Thymus (tissue), 11 donors: ENCODE results near the gene OR52I1. TPM values are rescaled to one million over a fixed set of nuclear protein-coding genes. Genes with fewer than 3 reads are reported as not detected.
A peak's percentile ranks its signal among the peaks of the same experiment; 100 is the strongest.

Source experiments
- DNase-seq, 9 donors: peaks; one replicate each; pipeline ENCODE4 v3.0.0-alpha.2; 2013; ENCODE audit warnings: low spot score in 9 of 9, low read depth in 6 of 9, missing footprints in 1 of 9
- H3K27ac ChIP-seq, 2 donors: one replicate each; pipeline ENCODE4 v1.5.1; 2013; ENCODE audit warnings: control low read depth in 1 of 2, low read depth in 1 of 2, low read length in 1 of 2, mild to moderate bottlenecking in 1 of 2, moderate library complexity in 1 of 2
- H3K27me3 ChIP-seq, 2 donors: one replicate each; pipeline ENCODE4 v1.5.1; 2013; ENCODE audit warnings: low read length in 1 of 2; ENCODE audit not compliant: control insufficient read depth in 2 of 2, insufficient read depth in 1 of 2
- H3K36me3 ChIP-seq, 2 donors: one replicate each; pipeline ENCODE4 v1.5.1; 2013; ENCODE audit warnings: low read length in 1 of 2, mild to moderate bottlenecking in 1 of 2, moderate library complexity in 1 of 2; ENCODE audit not compliant: control insufficient read depth in 2 of 2, insufficient read depth in 2 of 2
- H3K4me1 ChIP-seq, 2 donors: one replicate each; pipeline ENCODE4 v1.5.1; 2013; ENCODE audit warnings: low read length in 2 of 2; ENCODE audit not compliant: control insufficient read depth in 2 of 2, insufficient read depth in 2 of 2
- H3K4me3 ChIP-seq, 2 donors: one replicate each; pipeline ENCODE4 v1.5.1; 2013; ENCODE audit warnings: low read length in 2 of 2, control low read depth in 1 of 2, mild to moderate bottlenecking in 1 of 2
- H3K9me3 ChIP-seq, 2 donors: one replicate each; pipeline ENCODE4 v1.5.1; 2013; ENCODE audit warnings: low read length in 1 of 2, mild to moderate bottlenecking in 1 of 2; ENCODE audit not compliant: control insufficient read depth in 2 of 2, insufficient read depth in 1 of 2
- WGBS: extraction: QIAGEN DNeasy Blood & Tissue Kit; methylation state at CpG from one replicate; pipeline ENCODE4 v1.1.7; 2013; 5-methylcytosine and 5-hydroxymethylcytosine counted together
- polyA plus RNA-seq: library from polyadenylated mRNA; stranded (reverse); fragments of 200-250 nt; gene quantifications from one replicate; pipeline ENCODE4 v1.2.3, GENCODE V29; 2013
- total RNA-seq: library from RNA; stranded (reverse); fragments of 120-200 nt; gene quantifications from one replicate; pipeline ENCODE4 v1.2.4, GENCODE V29; 2013
- donor health status: healthy.

Gene OR52I1
- total and polyA plus RNA-seq, 2 donors = under 0.01 to 0.02 TPM

DNA sequence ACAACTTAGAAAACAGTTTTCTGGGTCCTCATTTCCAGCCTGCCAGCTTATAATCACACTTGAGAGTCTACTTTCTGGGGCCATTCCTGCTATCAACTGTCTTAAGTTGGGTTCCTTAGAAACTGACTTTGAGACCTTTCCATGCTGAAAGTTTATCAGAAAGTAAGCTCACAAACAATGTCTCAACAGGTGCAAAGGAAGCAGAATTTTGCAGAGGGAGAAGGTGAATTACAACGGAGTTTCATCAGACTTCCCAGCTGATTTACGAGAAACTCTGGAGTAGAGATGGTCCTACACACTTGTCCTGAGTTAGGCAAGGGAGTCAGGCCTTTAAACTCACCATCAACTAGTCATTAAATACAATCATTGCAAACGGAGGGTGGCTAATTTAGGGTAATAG lies 17.0 kb upstream of the OR52I1 start:
- 90% methylated on average over 3 of the region's 3 CpGs for whole genome bisulfite sequencing
- Histone ChIP-seq H3K27ac (no peak overlapping the region), H3K27me3 (peaks cover 0 to 2% of the 10 kb centered on the region in 2 donors), H3K36me3 (no peaks in the 10 kb centered on the region), H3K4me1 (no peaks in the 10 kb centered on the region), H3K9me3 (no peaks in the 10 kb centered on the region), H3K4me3 (no peak overlapping the region)
- no peak for DNase-seq

DNA sequence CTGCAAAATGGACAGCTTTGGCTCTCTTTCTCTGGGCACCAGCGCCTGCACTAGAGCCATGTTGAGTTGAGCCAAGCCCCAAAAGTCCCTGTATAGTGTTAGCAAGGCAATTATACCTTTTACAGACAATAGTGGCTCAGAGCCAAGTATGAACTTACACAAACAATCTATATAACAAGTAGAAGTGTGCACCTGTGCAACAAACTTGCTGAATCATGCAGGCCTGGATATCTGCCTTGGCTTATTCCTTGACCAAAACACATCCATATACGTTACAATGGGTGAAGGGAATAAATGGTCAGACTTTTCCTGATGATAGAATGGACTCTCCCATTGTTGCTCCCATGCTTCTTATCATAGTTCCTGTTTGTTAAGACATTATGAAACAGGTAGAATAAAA lies 16.1 kb upstream of the OR52I1 start:
- WGBS = 75% methylated on average over 2 of the region's 2 CpGs
- peaks cover 0 to 2% of the 10 kb centered on the region in 2 donors for H3K27me3 ChIP-seq

DNA sequence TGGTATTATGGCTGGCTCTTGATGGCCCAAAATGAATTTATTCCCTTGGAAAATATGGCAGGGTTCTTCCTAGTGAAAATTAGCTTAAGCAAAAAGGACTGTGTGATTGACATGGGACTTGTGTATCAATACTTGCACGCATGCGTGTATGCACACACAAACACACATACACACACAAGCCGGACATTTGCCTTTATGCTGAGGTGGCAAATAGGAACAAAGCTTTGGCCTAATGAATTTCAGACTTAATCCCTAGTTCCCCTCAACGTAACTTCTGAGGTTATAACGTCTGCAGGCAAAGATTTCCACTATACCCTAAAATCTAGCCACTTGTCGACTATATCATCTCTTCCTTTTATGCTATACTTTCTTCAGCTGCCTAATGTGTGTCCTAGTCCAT lies 15.2 kb upstream of the OR52I1 start:
- H3K36me3 ChIP-seq = no peaks in the 10 kb centered on the region
- WGBS = 88% methylated on average over 6 of the region's 6 CpGs
- H3K4me1 ChIP-seq = no peaks in the 10 kb centered on the region
- H3K27me3 ChIP-seq = peaks cover 0 to 2% of the 10 kb centered on the region in 2 donors
- H3K27ac ChIP-seq = no peak overlapping the region
- no peaks in the 10 kb centered on the region for H3K9me3 ChIP-seq
- H3K4me3 ChIP-seq = no peak overlapping the region
- DNase-seq = no peak

More for the DNA sequence above, 16.1 kb upstream of the OR52I1 start:
- no peak overlapping the region for H3K4me3 ChIP-seq
- H3K27ac ChIP-seq = no peak overlapping the region
- H3K9me3 ChIP-seq = no peaks in the 10 kb centered on the region
- no peaks in the 10 kb centered on the region for H3K4me1 ChIP-seq
- no peak for DNase-seq
- no peaks in the 10 kb centered on the region for H3K36me3 ChIP-seq

DNA sequence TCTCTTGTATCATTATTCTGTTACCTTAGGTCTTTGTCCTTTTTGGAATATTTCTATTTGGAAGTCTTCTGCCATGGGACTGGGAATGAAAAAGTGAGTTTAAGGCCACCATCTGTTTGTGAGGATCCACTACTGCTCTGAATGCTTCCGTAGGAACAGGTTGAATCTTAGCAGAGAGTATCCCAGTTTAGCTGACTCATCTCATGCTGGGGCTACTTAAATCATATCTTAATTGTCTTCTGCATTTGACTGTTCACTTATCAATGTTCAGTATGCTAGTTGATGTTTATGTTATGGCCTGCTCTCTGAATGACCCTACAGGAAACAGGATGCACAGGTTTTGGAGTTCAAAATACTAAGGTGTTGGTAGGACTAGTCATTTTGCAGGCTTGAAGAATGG lies 13.7 kb upstream of the OR52I1 start:
- no peaks in the 10 kb centered on the region for H3K4me1 ChIP-seq

DNA sequence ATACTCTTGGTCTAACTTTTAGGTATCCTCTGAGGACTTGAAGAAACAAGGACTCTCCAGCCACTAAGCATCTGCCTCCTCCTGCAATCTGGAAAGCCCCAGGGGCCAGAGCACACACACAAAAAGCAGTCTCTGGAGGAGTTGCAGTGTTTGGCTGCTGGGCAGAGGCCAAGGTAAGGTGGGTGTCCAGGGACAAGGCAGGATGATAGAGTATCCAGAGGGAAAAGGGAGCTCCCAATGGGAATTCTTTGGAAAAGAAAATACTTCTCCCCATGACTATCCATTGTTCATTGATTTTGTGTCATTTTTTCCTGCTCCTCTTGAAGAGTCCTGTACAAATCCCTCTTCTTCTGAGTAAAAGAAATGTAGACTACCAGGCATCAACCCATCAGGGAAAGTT lies 12.4 kb upstream of the OR52I1 start, which contains the start of gene OR52I2:
TSS of gene OR52I2 (plus strand) at position 301 of the 400 bp plus-strand sequence.
- Histone ChIP-seq H3K27me3 (peaks cover 0 to 2% of the 10 kb centered on the region in 2 donors), H3K9me3 (no peaks in the 10 kb centered on the region), H3K4me3 (no peak within 1 kb of the TSS), H3K36me3 (no peaks in the 10 kb centered on the region), H3K27ac (no peak within 1 kb of the TSS), H3K4me1 (no peaks in the 10 kb centered on the region)
- no peak for DNase-seq

More for the DNA sequence above, 13.7 kb upstream of the OR52I1 start:
- Histone ChIP-seq H3K27ac (no peak overlapping the region), H3K9me3 (no peaks in the 10 kb centered on the region), H3K4me3 (no peak overlapping the region), H3K27me3 (peaks cover 0 to 2% of the 10 kb centered on the region in 2 donors), H3K36me3 (no peaks in the 10 kb centered on the region)
- DNase-seq = no peak
- 96% methylated on average over 1 of the region's 1 CpG for WGBS

DNA sequence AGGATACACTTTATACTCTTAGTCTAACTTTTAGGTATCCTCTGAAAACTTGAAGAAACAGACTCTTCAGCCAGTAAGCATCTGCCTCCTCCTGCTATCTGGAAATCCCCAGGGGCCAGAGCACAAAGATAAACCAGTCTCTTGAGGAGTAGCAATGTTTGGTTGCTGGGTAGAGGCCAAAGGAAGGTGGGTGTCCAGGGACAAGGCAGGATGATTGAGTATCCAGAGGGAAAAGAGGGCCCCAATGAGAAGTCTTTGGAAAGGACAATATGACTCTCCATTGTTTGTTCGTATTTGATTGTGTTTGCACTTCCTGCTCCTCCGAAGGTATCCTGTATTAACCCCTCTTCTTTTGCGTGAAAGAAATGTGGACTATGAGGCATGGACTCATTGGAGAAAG lies 4.8 kb upstream of the OR52I1 start:
- H3K4me3 ChIP-seq = no peak overlapping the region
- no peak for DNase-seq
- H3K27ac ChIP-seq = no peak overlapping the region
- H3K9me3 ChIP-seq = no peaks in the 10 kb centered on the region
- H3K27me3 ChIP-seq = no peaks in the 10 kb centered on the region
- no peaks in the 10 kb centered on the region for H3K4me1 ChIP-seq
- no peaks in the 10 kb centered on the region for H3K36me3 ChIP-seq
- 82% methylated on average over 3 of the region's 3 CpGs for WGBS

DNA sequence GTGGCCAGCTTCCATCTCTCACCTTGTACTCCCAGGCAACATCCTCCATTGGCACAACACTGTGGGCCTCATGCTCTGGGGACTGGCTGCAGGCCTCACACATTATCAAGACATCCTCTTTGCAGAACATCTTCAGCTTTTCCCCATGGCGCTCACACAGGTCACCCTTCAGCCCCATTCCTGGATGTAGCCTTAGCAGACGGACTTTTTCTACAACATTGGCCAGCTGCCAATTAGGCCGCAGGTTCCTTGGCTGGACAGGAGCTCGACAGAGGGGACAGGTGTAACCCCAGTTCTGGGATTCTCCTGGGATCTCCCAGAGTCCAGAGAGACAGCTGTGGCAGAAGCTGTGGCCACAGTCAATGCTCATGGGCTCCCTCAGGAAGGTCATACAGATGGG lies 11.2 kb downstream of the OR52I1 start:
- Histone ChIP-seq H3K27me3 (no peaks in the 10 kb centered on the region), H3K27ac (no peak overlapping the region), H3K4me3 (no peak overlapping the region), H3K4me1 (peaks cover 7 to 8% of the 10 kb centered on the region in 2 donors), H3K9me3 (no peaks in the 10 kb centered on the region), H3K36me3 (peaks cover 21% of the 10 kb centered on the region in 2 donors)
- WGBS = 98% methylated on average over 4 of the region's 4 CpGs
- no peak for DNase-seq

DNA sequence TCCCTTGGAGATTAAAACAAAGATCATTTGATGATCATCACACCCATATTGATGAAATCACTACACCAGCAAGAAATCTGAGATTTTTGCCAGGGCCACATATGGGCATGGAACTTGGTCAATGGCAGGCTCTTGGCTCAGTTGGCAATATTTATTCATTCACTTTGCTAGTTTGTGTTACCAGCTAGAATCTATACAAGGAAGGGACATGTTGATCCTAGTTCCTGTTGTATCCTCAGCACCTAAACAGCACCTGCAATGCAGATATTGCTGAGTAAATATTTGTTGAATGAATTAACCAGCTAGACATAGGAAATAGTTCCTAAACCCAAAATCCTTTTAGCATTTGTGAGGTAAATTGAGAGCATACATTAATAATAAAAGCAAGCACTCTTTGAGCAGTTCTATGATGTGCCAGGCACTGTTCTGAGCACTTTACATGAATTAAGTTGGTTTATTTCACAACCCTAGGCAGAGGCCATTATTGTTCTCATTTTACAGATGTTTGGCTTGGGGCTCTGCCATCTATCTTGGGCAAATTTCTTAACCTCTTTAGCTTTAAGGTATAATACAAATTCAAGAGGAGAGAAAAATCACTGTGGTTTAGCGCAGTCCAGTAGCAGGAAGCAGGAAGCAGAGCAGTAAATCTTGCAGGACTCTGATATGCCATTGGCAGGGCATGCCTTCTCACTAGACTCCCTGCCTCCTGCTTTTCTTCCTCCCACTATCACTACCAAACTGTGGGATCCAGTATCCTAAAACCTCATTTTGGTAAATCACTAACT lies 12.6 kb downstream of the OR52I1 start:
- no peak overlapping the region for H3K27ac ChIP-seq
- H3K4me1 ChIP-seq = peaks cover 7 to 8% of the 10 kb centered on the region in 2 donors
- H3K27me3 ChIP-seq = no peaks in the 10 kb centered on the region
- H3K36me3 ChIP-seq = peaks cover 10 to 11% of the 10 kb centered on the region in 2 donors
- H3K9me3 ChIP-seq = no peaks in the 10 kb centered on the region
- 42% methylated on average over 1 of the region's 1 CpG for whole genome bisulfite sequencing
- H3K4me3 ChIP-seq = no peak overlapping the region
- no peak for DNase-seq

DNA sequence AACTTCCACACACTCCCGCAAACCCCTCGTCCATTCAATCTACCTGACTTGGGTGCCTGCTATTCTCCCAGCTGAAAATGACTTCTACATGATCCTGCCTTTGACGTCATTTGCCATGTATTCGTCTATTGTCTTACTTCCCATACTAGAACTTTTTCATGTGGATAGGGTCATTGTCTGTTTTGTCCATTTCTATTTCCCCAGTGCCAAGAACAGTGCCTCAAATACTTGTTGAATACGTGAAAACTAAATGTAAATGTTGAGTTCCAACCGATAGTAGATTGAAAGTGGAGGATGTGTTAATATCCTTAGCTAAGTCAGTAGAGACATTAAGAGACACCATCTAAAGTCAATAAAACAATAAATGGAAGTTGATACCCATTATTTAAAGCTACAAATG lies 13.3 kb downstream of the OR52I1 start:
- H3K27ac ChIP-seq = no peak overlapping the region
- H3K9me3 ChIP-seq = no peaks in the 10 kb centered on the region
- peaks cover 7 to 8% of the 10 kb centered on the region in 2 donors for H3K4me1 ChIP-seq
- H3K36me3 ChIP-seq = peaks cover 3 to 6% of the 10 kb centered on the region in 2 donors
- peak in 1 of 9 donors; percentile 2 for DNase-seq
- H3K27me3 ChIP-seq = no peaks in the 10 kb centered on the region
- peak overlapping the region; percentile 86 to 89 for H3K4me3 ChIP-seq
- 25% methylated on average over 6 of the region's 6 CpGs for WGBS
